ENCODE data around the gene ONECUT2. TPM values are rescaled to one million over a fixed set of nuclear protein-coding genes. Genes with fewer than 3 reads are reported as not detected.
"Not testable (repeated sequence)": the region's sequence is repeated elsewhere in the genome, so short reads cannot be mapped to it uniquely, and the experiment has no call there.

The ONECUT2 gene
- total RNA-seq, result not detected

DNA sequence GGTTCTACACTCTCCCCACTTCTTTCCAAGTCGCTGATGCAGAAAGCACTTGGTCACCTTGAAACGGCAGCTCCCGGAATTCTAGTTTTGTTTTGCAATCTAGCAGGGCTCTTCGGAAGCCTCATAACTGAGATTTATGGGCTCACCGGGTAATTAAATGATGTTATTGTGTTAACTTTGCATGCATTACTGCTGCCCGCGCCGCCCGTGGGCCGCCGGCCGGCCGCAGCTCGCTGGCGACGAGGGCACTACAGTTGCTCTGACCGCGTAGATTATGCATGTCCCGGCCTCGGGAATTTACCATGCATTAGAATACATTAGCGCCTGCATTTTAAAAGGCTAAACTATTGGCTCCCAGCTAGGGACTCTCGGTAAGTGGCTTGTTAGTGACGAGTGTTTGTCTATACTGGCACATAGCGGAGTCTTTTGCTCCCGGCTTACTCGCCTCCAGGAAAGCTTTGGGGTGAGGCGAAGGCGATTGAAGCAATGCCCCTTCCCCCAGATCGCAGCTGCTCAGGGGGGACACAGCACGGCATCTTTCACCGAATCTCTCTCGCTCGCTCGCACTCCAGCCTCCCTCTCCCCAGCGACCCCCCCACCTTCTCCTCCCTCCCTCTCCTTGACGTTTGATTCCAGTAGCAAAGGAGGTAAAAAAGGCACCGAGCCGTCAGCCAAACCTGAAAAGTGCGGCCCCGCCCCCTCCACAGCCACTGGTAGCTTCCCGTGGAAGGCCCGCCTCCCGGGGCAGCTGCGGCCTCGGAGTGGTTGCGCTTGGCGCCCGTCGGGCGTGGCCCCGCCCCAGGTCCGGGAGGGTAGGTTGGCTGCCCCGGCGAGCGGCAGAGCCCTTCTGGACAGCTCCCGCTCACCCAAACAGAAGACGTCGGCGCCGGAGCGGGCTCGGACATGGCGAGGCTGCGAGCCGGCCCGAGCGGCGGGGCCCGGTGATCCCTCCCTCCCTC, at the start of gene ONECUT2:
Gene ONECUT2 (plus strand): TSS at position 839 of the 959 bp plus-strand sequence. CDS start 343 bp downstream, outside the sequence.
- Mint-ChIP-seq H3K4me3 (peak within 1 kb of the TSS; percentile 62), H3K27ac (no peak within 1 kb of the TSS), H3K36me3 (ENCODE audit: low read depth) (peaks cover 4% of the 10 kb centered on the region), H3K27me3 (peaks cover 82% of the 10 kb centered on the region), H3K4me1 (ENCODE audit: low read depth) (peaks cover 45% of the 10 kb centered on the region), H3K9me3 (no peaks in the 10 kb centered on the region)
- CTCF ChIA-PET, result no interaction called here
- intact Hi-C loops (cut with micrococcal nuclease), result loop anchor here (10.0 kb wide), 1 partner anchor 560 kb away; no protein-coding TSS in a partner anchor
- TF ChIP-seq, protein P1, sequence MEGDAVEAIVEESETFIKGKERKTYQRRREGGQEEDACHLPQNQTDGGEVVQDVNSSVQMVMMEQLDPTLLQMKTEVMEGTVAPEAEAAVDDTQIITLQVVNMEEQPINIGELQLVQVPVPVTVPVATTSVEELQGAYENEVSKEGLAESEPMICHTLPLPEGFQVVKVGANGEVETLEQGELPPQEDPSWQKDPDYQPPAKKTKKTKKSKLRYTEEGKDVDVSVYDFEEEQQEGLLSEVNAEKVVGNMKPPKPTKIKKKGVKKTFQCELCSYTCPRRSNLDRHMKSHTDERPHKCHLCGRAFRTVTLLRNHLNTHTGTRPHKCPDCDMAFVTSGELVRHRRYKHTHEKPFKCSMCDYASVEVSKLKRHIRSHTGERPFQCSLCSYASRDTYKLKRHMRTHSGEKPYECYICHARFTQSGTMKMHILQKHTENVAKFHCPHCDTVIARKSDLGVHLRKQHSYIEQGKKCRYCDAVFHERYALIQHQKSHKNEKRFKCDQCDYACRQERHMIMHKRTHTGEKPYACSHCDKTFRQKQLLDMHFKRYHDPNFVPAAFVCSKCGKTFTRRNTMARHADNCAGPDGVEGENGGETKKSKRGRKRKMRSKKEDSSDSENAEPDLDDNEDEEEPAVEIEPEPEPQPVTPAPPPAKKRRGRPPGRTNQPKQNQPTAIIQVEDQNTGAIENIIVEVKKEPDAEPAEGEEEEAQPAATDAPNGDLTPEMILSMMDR (IDR thresholded peaks at IDR 0.05), result no peak
- peak; percentile 85 for ATAC-seq
- POLR2A ChIA-PET, result no interaction called here
- peak; percentile 79 for DNase-seq

DNA sequence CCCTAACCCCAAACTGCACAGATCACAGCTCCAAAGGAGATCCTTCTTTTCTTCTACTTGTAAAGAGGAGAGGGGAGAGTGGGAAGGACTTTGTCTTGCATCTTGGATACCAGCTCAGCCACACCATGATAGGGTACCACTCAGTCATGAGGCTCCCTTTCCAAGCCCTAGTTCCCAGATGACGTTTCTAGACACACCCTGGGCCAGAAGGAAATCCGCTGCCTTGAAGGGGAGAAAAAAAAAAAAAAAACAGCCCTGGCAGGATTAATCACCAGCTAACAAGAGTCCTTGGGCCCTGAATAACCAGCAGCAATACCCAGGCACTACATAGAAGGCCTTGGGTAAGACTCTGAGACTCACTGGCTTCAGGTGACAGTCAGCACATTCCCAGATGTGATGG, 45.9 kb upstream of the ONECUT2 start:
- no peak overlapping the region for H3K4me3 Mint-ChIP-seq
- H3K27me3 Mint-ChIP-seq, result peaks cover 8% of the 10 kb centered on the region
- no peaks in the 10 kb centered on the region for H3K4me1 Mint-ChIP-seq (ENCODE audit: low read depth)
- no peaks in the 10 kb centered on the region for H3K36me3 Mint-ChIP-seq (ENCODE audit: low read depth)
- DNase-seq (no peak), ATAC-seq (no peak)
- TF ChIP-seq, protein P1 (IDR thresholded peaks at IDR 0.05), result no peak
- no peak overlapping the region for H3K27ac Mint-ChIP-seq
- intact Hi-C loops (cut with micrococcal nuclease), result no loop called here
- no peaks in the 10 kb centered on the region for H3K9me3 Mint-ChIP-seq
- ChIA-PET CTCF (no interaction called here), POLR2A (no interaction called here)

DNA sequence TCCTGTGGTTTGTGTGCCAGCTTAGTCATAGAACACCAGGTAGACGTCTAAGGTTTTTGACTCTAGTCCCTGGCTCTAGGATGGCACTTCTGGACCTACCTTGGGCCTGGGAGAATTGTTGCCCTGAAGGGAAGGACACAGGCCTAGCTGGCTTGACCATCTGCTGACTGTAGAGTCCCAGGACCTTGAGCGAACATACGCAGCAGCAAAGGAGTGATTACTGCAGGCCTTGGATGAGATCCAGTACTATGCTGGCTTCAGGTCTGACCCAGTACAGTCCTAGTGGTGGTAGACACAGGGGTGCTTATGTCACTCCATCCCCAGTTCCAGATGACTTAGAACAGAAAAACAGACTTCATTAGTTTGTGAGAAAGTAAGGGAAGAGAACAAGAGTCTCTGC, 45.1 kb upstream of the ONECUT2 start:
- no peak for DNase-seq
- H3K36me3 Mint-ChIP-seq (ENCODE audit: low read depth), result no peaks in the 10 kb centered on the region

DNA sequence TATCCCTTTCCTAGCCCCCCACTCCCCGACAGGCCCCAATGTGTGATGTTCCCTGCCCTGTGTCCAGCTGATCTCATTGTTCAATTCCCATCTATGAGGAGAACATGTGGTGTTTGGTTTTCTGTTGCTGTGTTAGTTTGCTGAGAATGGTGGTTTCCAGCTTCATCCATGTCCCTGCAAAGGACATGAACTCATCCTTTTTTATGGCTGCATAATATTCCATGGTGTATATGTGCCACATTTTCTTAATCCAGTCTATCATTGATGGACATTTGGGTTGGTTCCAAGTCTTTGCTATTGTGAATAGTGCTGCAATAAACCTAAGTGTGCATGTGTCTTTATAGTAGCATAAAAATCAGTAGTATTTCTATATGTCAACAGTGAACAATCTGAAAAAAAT, 40.4 kb upstream of the ONECUT2 start:
- DNase-seq; ATAC-seq; CTCF ChIA-PET; intact Hi-C loops (cut with micrococcal nuclease); H3K36me3 Mint-ChIP-seq (ENCODE audit: low read depth); H3K27ac Mint-ChIP-seq; H3K4me1 Mint-ChIP-seq (ENCODE audit: low read depth); POLR2A ChIA-PET; H3K4me3 Mint-ChIP-seq: not testable (repeated sequence)
- peaks cover 14% of the 10 kb centered on the region for H3K27me3 Mint-ChIP-seq
- H3K9me3 Mint-ChIP-seq, result peaks cover 12% of the 10 kb centered on the region

More for the DNA sequence above, 45.1 kb upstream of the ONECUT2 start:
- Mint-ChIP-seq H3K27me3 (peaks cover 11% of the 10 kb centered on the region), H3K4me1 (ENCODE audit: low read depth) (no peaks in the 10 kb centered on the region), H3K9me3 (peaks cover 3% of the 10 kb centered on the region), H3K4me3 (no peak overlapping the region), H3K27ac (no peak overlapping the region)
- CTCF ChIA-PET, result no interaction called here
- POLR2A ChIA-PET, result no interaction called here
- no peak for ATAC-seq
- TF ChIP-seq, protein P1 (IDR thresholded peaks at IDR 0.05), result no peak
- intact Hi-C loops (cut with micrococcal nuclease), result no loop called here

DNA sequence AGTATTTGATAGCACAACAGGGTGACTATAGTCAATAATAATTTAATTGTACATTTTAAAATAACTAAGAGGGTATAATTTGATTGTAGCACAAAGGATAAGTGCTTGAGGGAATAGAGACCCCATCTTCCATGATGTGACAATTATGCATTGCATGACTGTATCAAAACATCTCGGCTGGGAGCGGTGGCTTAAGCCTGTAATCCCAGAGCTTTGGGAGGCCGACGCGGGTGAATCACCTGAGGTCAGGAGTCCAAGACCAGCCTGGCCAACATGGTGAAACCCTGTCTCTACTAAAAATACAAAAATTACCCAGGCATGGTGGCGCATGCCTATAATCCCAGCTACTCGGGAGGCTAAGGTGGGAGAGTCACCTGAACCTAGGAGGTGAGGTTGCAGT, 38.3 kb upstream of the ONECUT2 start:
- H3K36me3 Mint-ChIP-seq (ENCODE audit: low read depth); H3K27ac Mint-ChIP-seq; CTCF ChIA-PET; intact Hi-C loops (cut with micrococcal nuclease); POLR2A ChIA-PET; H3K4me1 Mint-ChIP-seq (ENCODE audit: low read depth); H3K4me3 Mint-ChIP-seq; ATAC-seq; DNase-seq; H3K27me3 Mint-ChIP-seq: not testable (repeated sequence)
- H3K9me3 Mint-ChIP-seq, result peaks cover 12% of the 10 kb centered on the region
